Measurements from ENCODE around the gene CFL1. TPM values are rescaled to one million over a fixed set of nuclear protein-coding genes. Genes with fewer than 3 reads are reported as not detected.
"Not testable (repeated sequence)": the region's sequence is repeated elsewhere in the genome, so short reads cannot be mapped to it uniquely, and the experiment has no call there.

CFL1 gene
- total RNA-seq, 1 donor from 2014 or later, result 687 TPM

DNA sequence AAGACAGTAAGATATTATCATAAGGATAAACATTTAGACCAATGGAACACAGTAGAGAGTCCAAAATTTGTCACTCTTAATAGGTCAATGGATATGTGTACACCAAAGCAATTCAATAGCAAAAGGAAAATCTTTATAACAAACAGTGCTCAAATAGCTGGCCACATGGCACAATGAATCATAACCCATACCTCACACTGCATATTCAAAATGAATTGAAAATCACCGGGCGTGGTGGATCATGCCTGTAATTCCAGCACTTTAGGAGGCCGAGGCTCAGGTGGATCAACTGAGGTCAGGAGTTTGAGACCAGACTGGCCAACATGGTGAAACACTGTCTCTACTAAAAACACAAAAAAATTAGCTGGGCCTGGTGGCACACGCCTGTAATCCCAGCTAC, 15.8 kb downstream of the CFL1 start:
- DNase-seq (ENCODE audit: low read depth in 2 of 2), result no peak

DNA sequence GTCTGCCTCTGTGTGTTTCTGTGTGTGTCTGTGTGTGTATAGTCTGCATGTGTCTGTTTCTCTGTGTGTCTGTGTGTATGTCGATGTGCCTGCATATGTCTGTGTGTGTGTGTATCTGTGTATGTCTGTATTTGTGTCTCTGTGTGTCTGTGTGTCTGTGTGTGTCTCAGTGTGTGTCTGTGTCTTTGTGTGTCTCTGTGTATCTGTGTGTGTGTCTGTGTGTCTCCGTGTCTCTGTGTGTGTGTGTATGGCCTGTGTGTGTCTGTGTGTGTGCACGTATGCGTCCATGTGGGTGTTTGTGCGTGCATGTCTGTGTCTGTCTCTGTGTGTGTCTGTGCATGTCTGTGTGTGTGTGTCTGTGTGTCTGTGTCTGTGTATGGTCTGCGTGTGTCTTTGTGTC, 23.8 kb downstream of the CFL1 start:
- no peak for DNase-seq (ENCODE audit: low read depth in 2 of 2)

DNA sequence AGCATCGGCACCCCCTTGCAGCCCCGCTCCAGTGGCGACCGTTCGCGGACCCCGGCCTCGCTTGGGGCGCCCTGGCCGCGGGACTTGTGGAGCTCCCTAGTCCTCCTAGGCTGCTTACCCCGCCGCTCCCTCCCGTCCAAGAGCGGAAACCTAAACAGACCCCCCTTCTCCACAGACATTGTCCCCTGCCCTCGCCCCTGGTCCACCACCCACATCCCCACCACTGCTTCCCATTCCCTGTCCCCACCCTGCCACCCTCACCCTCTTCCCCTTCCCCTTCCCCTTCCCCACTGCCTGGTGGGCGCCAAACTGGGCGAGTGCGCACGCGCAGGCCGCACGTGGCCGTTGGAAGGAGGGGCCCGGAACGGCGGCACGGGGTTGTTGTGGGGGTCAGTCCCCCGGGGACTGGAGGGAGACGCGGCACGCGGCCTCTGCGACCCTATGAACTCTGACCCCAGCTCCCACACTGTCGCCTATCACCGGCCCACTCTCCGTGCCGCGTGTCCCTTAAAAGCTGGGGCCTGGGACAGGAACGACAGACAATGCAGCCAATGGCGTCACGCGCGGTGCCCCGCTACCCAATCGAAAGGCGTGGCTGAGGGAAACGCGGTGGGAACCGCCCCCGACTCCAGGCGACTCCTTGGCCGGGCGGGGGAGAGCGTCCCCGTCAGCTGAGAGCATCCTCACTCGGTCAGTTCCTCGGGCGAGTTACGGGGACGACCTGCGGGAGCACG, 24.5 kb downstream of the CFL1 start, which contains the start of gene SNX32:
TSS of gene SNX32 (plus strand) at position 667 of the 734 bp plus-strand sequence. CDS start 103 bp downstream, outside the sequence.
- peak; percentile 86 to 94 for DNase-seq (ENCODE audit: low read depth in 2 of 2)

DNA sequence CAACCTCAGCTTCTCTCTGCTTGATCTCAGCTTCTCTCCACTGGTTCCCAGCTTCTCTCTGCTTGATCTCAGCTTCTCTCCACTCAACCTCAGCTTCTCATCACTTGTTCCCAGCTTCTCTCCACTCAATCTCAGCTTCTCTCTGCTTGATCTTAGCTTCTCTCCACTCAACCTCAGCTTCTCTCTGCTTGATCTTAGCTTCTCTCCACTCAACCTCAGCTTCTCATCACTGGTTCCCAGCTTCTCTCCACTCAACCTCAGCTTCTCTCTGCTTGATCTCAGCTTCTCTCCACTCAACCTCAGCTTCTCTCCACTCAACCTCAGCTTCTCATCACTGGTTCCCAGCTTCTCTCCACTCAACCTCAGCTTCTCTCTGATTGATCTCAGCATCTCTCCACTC, 25.7 kb downstream of the CFL1 start:
- not testable (repeated sequence) for DNase-seq (ENCODE audit: low read depth in 2 of 2)

DNA sequence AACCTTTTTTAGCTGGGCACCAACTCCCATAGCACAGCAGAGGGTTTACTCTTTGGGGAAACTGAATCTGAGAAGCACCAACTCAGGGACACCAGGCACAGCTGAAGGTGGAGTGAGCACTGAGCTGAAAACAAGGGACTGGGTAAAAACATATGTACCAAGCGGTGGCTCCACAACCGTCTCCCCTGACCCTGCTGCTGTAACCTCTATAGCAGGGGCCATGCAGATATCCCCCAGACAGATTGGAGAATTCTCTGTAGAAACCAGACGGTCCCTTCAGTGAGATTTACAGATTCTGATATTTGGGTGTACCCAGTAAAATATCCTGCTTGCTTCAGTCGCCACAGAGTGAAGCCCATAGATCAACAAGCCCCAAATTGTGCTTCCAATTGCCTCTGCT, 28.5 kb downstream of the CFL1 start:
- DNase-seq (ENCODE audit: low read depth in 2 of 2), result no peak

DNA sequence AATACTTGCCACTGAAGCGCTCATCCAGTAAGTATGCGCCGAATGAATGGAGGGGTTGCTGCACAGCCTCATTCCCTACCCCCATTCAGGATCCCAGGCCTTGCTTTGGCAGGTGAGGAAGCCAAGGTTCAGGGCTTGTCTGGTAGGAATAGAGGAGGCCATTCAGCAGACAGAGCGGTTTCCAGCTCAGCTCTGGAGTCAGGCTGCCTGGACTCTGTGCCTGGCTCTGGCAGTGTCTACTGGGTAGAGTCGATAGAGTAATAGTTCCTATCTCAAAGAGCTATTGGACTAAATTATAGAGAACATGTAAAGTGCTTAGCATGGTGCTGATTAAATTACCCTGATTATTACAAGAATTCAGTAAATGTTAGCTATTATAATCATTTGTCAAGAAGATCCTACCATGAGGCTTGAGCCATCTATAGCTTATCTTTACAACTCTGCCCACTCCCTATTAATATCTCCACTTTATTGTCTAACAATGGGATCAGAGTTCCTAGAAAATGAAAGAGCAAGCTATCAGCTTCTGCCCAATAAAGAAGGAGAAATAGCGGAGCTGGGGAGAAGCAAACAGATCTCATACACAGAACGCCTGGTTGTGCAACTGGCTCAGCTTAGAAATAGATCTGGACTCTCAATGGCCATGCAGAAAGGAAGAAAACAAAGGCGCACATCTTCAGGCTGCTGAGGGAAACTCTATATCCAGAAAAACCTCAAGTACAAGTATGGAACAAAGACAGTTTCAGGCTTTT, 30.8 kb downstream of the CFL1 start:
- DNase-seq (ENCODE audit: low read depth in 2 of 2), result no peak

DNA sequence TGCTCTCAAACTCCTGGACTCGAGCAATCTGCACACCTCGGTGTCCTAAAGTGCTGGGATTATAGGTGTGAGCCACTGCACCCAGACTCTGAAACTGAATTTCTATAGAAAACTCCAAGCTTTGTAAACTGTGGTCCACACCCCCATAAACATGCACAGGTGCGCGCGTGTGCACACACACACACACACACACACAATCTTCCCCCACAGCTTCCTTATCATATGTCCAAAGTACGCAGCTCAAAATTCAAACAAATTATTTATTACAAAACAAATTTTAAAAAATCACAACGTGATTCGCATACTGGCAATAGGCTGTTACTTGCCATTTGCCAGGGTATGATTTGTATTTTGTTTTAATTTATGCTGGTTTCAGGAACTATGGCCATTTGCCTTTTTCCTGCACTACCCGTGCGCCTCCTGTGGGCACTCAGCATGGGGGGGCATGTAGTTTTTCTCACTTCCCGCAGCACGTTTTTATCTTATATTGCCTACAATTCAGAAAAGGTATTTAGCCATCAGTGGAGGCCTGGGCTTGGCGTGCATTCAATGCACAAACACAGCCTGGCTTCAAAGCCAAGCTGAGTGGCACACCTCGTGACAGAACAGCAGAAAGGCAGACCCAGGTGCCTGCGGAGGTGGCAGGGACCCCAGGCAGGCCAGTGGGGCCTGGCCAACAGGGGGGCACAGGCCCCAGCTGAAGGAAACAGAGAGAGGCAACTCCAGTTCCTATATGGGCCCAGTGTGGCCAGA, 35.0 kb downstream of the CFL1 start:
- no peak for DNase-seq (ENCODE audit: low read depth in 2 of 2)

DNA sequence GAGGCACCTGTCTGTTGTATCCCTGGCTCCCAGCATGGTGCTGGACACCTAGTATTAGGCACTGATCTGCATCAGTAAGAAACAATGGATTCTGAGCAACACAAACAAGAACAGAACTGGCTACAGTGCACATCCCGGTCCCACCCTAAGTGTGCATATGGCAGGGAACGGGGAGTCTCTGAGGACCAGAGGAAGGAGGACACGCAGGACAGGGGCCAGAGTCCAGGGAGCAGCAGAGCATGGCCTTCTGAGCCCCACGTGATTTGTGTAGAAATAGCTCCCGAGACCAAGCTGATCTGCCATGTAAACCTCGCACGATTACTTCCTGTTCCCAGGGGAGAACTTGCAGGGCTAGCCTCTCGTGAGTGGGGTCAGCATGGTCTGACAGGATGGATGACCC, 36.9 kb downstream of the CFL1 start:
- DNase-seq (ENCODE audit: low read depth in 2 of 2), result no peak

DNA sequence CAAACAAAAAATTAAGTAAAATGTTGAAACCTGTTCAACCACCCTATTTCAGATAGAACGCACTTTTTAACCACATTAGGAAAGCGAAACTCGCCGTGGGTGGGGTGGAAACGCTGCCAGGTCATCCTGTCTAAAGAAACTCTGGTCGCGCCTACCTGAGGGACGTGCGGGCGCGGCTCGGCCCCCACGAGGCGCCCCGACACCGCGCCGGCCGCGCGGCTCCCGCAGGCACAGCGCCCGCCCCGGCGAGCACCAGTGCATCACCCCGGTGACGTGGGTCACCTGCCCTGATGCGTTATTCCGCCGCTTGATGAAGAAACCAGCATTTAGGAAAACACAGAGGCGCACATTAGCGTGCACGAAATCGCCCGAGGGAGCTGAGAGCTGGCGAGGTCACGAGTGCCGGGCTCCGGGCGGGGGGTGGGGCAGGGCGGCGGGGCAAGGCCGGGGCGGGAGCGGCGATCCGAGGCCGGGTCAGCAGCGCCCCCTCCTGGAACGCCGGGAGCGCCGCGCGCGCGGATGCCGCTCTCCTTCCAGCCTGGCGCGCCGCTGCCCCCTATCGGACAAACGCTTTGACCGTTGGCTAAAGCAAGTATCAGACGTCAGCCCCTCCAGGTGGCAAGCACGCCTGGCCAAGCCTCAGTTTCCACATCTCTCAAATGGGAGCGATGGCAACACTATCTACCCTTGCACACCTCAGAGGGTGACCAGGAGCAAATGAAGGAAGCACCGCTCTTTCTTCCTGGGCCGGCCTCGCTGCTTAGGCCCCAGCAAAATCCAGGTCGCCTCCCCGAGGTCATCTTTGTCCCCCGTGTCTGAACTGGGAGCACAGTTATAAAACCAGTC, 39.9 kb downstream of the CFL1 start:
- peak; percentile 87 to 93 for DNase-seq (ENCODE audit: low read depth in 2 of 2)

DNA sequence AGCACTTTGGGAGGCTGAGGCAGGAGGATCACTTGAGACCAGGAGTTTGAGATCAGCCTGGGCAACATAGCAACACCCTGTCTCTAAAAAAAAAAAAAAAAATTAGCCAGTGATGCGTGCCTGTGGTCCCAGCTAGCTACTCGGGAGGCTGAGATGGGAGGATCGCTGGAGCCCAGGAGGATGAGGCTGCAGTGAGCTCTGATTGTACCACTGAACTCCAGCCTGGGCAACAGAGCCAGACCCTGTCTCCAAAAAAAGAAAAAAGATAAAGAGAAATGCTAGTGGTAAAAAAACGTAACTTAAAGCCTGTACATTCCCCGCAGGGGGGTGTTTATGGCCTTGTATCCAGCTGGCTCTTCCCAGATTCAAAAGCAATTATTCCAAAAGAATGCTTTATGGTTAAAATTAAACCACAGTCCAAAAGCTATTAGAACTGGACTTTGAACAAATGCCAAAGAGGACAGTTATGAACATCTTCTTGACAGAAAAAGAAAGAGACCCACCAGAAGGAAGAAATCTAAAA, 40.6 kb downstream of the CFL1 start:
- no peak for DNase-seq (ENCODE audit: low read depth in 2 of 2)

DNA sequence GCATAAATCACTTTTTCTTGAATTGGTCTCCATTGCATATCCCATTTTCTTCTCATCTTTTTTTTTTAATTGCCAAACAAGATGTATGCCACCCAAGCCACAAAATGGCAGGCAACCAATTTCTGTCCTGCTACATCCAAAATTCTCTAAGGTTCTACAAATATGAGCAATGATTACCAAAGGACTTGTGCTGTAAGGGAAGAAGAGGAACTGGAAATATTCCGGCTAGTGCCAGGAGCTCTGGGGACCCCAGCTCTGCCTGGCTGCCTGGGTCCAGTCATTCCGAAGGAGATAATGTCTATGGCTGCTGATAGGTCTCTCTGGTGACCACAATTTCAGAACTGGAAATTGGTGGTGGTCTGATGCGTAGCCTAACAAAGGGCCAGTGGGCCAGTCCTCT, 41.3 kb downstream of the CFL1 start:
- no peak for DNase-seq (ENCODE audit: low read depth in 2 of 2)

DNA sequence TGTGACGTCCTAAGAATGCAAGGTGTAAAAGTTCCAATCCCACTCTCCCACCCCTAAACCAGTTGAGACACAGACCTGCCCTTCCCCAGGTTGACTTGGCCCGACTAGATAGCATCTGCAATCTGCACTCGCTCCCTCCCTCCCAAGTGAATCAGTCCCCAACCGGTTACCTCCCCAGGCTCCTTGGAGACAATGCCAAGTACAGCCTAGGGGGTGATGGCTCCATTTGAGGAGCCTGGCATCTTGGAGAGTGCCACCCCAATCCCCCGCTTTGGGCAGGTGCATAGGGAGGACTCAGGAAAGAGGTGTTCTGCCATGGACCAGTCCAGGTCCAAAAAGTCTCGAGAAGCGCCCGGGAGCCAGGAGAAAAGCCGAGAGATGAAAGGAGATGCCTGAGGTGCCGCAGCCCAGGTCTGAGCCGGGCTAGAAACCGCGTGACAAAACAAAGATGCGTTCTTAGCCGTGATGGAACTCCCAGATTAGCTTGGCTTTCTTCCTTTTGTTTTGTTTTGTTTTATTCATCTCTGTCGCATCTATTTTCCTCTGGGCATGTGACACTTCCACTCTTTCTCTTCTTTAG, 42.9 kb downstream of the CFL1 start:
- DNase-seq (ENCODE audit: low read depth in 2 of 2), result no peak

DNA sequence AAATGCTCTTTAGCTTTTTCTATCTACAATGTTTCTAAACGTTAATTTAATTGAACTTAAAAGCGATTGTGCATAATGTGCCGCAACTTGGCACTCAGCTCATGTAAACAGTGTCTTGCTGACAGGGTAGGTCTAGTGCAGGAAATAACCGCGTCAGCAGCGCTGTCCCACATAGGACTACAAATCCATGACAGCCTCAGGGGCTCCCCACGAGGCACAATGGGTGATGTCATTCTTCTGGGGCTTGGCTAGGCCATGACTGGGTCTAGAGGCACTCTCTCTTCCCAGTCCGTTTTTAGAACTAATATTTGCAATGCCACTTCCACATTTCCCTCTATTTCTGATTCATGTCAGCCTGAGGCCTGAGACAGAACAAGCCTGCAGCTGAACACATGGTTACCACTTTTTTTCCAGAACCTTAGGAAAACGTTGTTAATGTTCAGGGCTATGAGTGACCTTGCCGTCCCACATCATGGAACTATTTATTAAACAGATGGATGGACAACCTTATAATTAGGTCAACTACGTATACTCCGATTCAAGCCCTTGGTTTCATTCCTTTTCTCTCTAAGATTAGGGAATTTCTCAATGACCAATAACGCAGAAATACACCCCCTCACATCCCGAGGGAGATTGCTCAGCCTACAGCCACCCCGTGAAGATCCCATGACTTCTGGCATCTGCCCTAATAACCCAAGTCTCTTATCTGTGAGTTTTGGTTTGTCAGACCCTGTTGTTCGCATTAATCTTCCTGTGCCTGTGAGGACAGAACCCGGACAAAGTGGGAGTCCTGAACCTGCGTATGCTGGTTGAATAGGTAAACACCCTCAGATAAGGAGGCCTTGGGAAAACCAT, 43.6 kb downstream of the CFL1 start:
- peak; percentile 43 to 87 for DNase-seq (ENCODE audit: low read depth in 2 of 2)

DNA sequence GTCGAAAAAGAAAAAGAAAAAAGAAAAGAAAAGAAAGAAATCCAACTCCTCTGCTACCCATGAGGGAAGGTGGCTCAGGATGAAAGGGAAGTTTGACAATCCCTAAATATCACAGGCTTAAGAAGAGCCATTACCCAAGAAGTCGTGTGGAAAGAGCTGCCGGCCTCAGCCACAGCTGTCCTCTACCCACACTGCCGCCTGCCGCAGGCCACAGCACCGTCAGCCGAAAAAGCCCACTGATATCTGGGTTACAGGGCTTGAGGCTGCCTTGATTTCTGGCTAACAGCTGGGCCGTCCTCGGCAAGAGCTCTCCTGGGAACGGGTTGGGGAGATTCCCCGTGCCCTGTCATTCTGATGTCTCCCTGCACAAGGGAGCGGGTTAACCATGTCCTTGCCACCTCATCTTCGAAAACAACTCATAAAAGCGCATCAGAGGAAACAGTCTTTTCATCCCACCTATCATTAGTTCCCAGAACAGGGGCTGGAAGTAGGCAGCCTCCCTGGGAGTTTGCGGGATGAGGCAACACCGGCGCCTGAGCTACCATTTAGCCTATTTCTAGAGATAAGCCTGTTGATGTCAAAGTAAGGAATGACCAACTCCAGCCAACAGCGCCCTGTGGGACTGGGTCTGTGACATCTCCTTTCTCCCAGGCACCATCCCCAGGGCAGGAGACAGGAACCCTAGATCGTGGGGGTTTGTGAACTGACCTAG, 46.1 kb downstream of the CFL1 start:
- no peak for DNase-seq (ENCODE audit: low read depth in 2 of 2)

DNA sequence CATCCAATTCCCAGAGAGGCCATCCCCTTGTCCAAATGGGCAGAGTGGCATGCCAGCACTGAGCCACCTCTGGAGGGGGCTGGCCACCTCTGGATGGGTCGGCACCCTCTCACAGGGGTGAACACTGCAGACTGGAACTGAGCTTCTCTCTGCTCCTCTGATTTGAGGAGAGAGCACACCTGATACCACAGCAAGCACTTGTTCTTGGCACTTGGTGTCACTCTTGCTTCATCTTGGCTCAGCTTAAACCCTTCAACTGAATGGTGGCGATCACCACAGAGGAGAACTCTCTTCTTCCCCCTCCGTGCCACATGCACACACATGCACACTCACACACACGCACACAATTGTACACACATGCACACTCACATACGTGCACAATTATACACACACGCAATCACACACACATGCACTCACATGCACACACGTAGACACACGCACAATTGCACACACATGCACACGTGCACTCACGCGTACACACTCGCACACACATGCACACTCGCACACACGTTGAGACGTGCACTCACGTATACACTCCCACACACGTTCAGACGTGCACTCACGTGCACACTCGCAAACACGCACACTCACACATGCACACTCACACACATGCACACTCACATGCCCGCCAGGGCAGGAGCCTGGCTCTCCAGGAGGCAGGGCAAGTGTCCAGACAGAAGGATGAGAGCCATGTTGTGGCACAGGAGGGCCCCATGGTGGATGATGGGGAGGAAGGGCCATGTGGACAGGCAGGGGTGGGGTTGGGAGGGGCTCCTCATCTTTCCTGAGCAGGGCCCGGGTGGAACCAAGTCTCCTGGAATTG, 47.7 kb downstream of the CFL1 start:
- DNase-seq (ENCODE audit: low read depth in 2 of 2), result no peak

DNA sequence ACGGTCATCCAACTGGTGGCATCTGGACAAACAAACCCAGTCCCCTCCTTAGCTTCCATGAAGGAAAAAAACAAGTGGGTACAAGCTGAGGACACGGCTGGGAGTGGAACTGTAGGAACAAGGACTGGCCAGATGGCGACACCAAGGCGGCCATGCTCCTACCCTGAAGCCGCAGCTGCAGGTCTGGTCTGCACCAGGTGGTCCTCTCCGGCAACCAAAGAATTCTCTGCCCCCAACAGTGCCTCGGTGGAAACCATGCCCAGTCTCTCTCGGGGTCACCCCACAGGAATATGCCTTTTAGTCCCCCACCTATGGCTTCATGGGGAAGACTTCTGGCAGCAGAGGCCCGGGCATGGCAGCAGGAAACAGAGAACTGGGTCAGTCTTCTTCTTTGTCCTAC, 48.5 kb downstream of the CFL1 start:
- no peak for DNase-seq (ENCODE audit: low read depth in 2 of 2)

DNA sequence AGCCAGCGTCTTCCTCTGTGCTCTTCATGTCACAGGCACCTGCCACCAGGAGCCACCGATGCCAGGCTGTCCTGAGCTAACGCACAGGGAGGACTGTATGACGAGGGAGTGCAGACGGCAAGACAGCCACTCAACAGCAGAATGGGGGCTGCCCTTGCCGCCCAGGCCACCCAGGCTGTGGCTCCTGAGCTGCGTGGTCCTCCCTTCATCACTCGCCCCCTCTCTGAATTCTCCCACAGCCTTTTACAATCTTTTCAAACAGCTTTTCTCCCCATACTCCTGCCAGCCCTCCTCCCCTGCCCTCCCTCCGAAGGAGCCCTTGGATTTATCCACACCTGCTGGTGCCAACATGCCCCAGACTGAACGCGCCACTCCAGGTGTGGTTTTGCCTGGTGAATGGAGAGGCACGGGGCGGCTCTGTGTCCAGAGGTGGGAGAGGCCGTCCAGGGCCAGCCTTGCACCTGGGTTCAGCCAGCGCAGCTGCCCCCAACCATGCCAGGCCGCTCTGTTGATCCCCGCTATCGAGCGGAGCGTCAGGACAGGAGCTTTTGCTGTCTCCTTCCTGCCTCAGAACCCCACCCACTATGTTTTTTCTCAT, 49.1 kb downstream of the CFL1 start:
- no peak for DNase-seq (ENCODE audit: low read depth in 2 of 2)

DNA sequence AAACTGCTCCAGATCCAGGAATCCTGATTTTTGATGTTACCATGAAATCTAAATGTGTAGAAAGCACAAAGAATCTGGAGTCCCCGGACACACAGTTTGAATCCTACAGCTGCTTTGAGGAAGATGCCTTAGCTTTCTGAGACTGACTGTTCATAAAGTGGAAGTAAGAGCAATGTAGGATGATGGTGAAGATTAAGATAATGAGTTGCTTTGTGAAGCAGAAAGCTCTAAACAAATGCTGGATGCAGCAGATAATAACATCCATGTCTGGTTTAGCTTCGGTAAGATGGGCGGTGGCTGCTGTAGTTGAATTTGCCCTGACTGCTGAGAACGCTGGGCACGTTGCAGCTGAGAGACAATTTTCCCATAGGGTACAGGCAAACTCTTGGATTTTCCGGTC, 51.0 kb downstream of the CFL1 start:
- DNase-seq (ENCODE audit: low read depth in 2 of 2), result no peak

All from lung microvascular endothelial cell (primary cell).